ENCODE data around the gene ZBTB39.

GRCh38 chr12:56987011-56987410, 19.3 kb downstream of the ZBTB39 start:
- TF ChIP-seq CTCF (IDR thresholded peaks at IDR 0.05) (no peak), POLR2A (IDR thresholded peaks at IDR 0.05) (no peak)
